ENCODE results near the gene FGF2.
"Not testable (repeated sequence)": the region's sequence is repeated elsewhere in the genome, so short reads cannot be mapped to it uniquely, and the experiment has no call there.

Gene FGF2

GRCh38 chr4:122815248-122815647 is 11.4 kb upstream of the FGF2 start:
- no peak for DNase-seq

GRCh38 chr4:122816476-122816875 is 10.2 kb upstream of the FGF2 start:
- DNase-seq = no peak

- no peak for DNase-seq
Measured at GRCh38 chr4:122819708-122820449, 6.8 kb upstream of the FGF2 start.

GRCh38 chr4:122821092-122821491 is 5.5 kb upstream of the FGF2 start:
- no peak for DNase-seq

GRCh38 chr4:122822466-122822865 is 4.2 kb upstream of the FGF2 start:
- no peak for DNase-seq

- no peak for DNase-seq
Measured at GRCh38 chr4:122823476-122823875, 3.2 kb upstream of the FGF2 start.

GRCh38 chr4:122824616-122825015 is 2.0 kb upstream of the FGF2 start:
- no peak for DNase-seq

GRCh38 chr4:122826079-122826527 is 528 bp upstream of the FGF2 start:
- no peak for DNase-seq

GRCh38 chr4:122827258-122827878 is 737 bp downstream of the FGF2 start:
- no peak for DNase-seq

- DNase-seq = no peak
Measured at GRCh38 chr4:122827879-122828601, 1.4 kb downstream of the FGF2 start.

GRCh38 chr4:122830426-122831095 is 3.9 kb downstream of the FGF2 start:
- no peak for DNase-seq

- DNase-seq = no peak
Measured at GRCh38 chr4:122831515-122832196, 5.0 kb downstream of the FGF2 start.

GRCh38 chr4:122832732-122833131 is 6.1 kb downstream of the FGF2 start:
- DNase-seq = no peak

- no peak for DNase-seq
Measured at GRCh38 chr4:122833999-122834398, 7.4 kb downstream of the FGF2 start.

- DNase-seq = no peak
Measured at GRCh38 chr4:122836941-122837340, 10.3 kb downstream of the FGF2 start.

GRCh38 chr4:122838034-122838433 is 11.4 kb downstream of the FGF2 start:
- DNase-seq = no peak

- DNase-seq = no peak
Measured at GRCh38 chr4:122842392-122842791, 15.8 kb downstream of the FGF2 start.

- no peak for DNase-seq
Measured at GRCh38 chr4:122842984-122843531, 16.4 kb downstream of the FGF2 start.

- DNase-seq = not testable (repeated sequence)
Measured at GRCh38 chr4:122844391-122844790, 17.8 kb downstream of the FGF2 start.

- no peak for DNase-seq
Measured at GRCh38 chr4:122845066-122845465, 18.4 kb downstream of the FGF2 start.

- no peak for DNase-seq
Measured at GRCh38 chr4:122845760-122846159, 19.1 kb downstream of the FGF2 start.

GRCh38 chr4:122847931-122848330 is 21.3 kb downstream of the FGF2 start:
- no peak for DNase-seq

Data from NCI-H1694 treated with DMSO at 0.1 percent for 48 hours (cell line).